GM21786 (cell line): Measurements from ENCODE around the gene KISS1.

Experiments
- ATAC-seq: cut with Tn5 transposase; IDR thresholded peaks from one replicate; pipeline ENCODE4 v1.9.1; 2021; ENCODE audit not compliant: unreplicated experiment

Gene KISS1

GRCh38 chr1:204161609-204162493 lies 34.4 kb downstream of the KISS1 start:
- ATAC-seq = no peak

- ATAC-seq = no peak
Measured at GRCh38 chr1:204157962-204158361, 38.3 kb downstream of the KISS1 start.

- ATAC-seq = no peak
Measured at GRCh38 chr1:204155881-204156280, 40.4 kb downstream of the KISS1 start.

- no peak for ATAC-seq
Measured at GRCh38 chr1:204154568-204155255, 41.6 kb downstream of the KISS1 start.

- ATAC-seq = no peak
Measured at GRCh38 chr1:204153667-204154066, 42.6 kb downstream of the KISS1 start.

GRCh38 chr1:204152310-204153044 lies 43.8 kb downstream of the KISS1 start:
- no peak for ATAC-seq

GRCh38 chr1:204151552-204152309 lies 44.6 kb downstream of the KISS1 start, which contains the start of gene ETNK2:
Gene ETNK2, minus strand, starts transcription at chr1:204152044. Its CDS starts 192 bp downstream, at chr1:204151852.
- ATAC-seq = no peak

GRCh38 chr1:204150702-204151551 lies 45.4 kb downstream of the KISS1 start:
- ATAC-seq = no peak

- ATAC-seq = no peak
Measured at GRCh38 chr1:204149635-204150565, 46.4 kb downstream of the KISS1 start.

- ATAC-seq = no peak
Measured at GRCh38 chr1:204149107-204149506, 47.2 kb downstream of the KISS1 start.

GRCh38 chr1:204147406-204148383 lies 48.6 kb downstream of the KISS1 start:
- ATAC-seq = no peak

- no peak for ATAC-seq
Measured at GRCh38 chr1:204146965-204147364, 49.3 kb downstream of the KISS1 start.

GRCh38 chr1:204146309-204146708 lies 50.0 kb downstream of the KISS1 start:
- no peak for ATAC-seq

GRCh38 chr1:204145033-204145504 lies 51.2 kb downstream of the KISS1 start:
- ATAC-seq = no peak

- no peak for ATAC-seq
Measured at GRCh38 chr1:204143276-204144041, 52.8 kb downstream of the KISS1 start.
